Measurements from ENCODE around the gene SPOCK1. TPM values are rescaled to one million over a fixed set of nuclear protein-coding genes. Genes with fewer than 3 reads are reported as not detected.

The SPOCK1 gene
- total RNA-seq, 1 experiment from 2014 or later: 58.9 TPM

GRCh38 chr5:137365126-137365865 is 133.8 kb downstream of the SPOCK1 start:
- DNase-seq (ENCODE audit: low read depth): peak; percentile 8

- DNase-seq (ENCODE audit: low read depth): no peak
Observed at GRCh38 chr5:137361280-137361679, 137.8 kb downstream of the SPOCK1 start.

GRCh38 chr5:137360607-137361006 is 138.5 kb downstream of the SPOCK1 start:
- DNase-seq (ENCODE audit: low read depth): no peak

- no peak for DNase-seq (ENCODE audit: low read depth)
Observed at GRCh38 chr5:137359941-137360340, 139.2 kb downstream of the SPOCK1 start.

GRCh38 chr5:137357436-137357835 is 141.7 kb downstream of the SPOCK1 start:
- no peak for DNase-seq (ENCODE audit: low read depth)

- DNase-seq (ENCODE audit: low read depth): no peak
Observed at GRCh38 chr5:137356127-137356526, 143.0 kb downstream of the SPOCK1 start.

- DNase-seq (ENCODE audit: low read depth): no peak
Observed at GRCh38 chr5:137355708-137356107, 143.4 kb downstream of the SPOCK1 start.

- no peak for DNase-seq (ENCODE audit: low read depth)
Observed at GRCh38 chr5:137352095-137352494, 147.0 kb downstream of the SPOCK1 start.

GRCh38 chr5:137350791-137351190 is 148.3 kb downstream of the SPOCK1 start:
- DNase-seq (ENCODE audit: low read depth): no peak

GRCh38 chr5:137348759-137349158 is 150.4 kb downstream of the SPOCK1 start:
- DNase-seq (ENCODE audit: low read depth): no peak

GRCh38 chr5:137347865-137348264 is 151.3 kb downstream of the SPOCK1 start:
- DNase-seq (ENCODE audit: low read depth): no peak

- DNase-seq (ENCODE audit: low read depth): no peak
Observed at GRCh38 chr5:137346281-137346680, 152.8 kb downstream of the SPOCK1 start.

- DNase-seq (ENCODE audit: low read depth): no peak
Observed at GRCh38 chr5:137345396-137345795, 153.7 kb downstream of the SPOCK1 start.

- peak; percentile 55 for DNase-seq (ENCODE audit: low read depth)
Observed at GRCh38 chr5:137344723-137345322, 154.3 kb downstream of the SPOCK1 start.

- no peak for DNase-seq (ENCODE audit: low read depth)
Observed at GRCh38 chr5:137344021-137344420, 155.1 kb downstream of the SPOCK1 start.

- peak; percentile 45 for DNase-seq (ENCODE audit: low read depth)
Observed at GRCh38 chr5:137342764-137343163, 156.4 kb downstream of the SPOCK1 start.

GRCh38 chr5:137341831-137342230 is 157.3 kb downstream of the SPOCK1 start:
- peak; percentile 27 for DNase-seq (ENCODE audit: low read depth)

- no peak for DNase-seq (ENCODE audit: low read depth)
Observed at GRCh38 chr5:137340881-137341280, 158.2 kb downstream of the SPOCK1 start.

- peak; percentile 35 for DNase-seq (ENCODE audit: low read depth)
Observed at GRCh38 chr5:137336565-137337120, 162.5 kb downstream of the SPOCK1 start.

- no peak for DNase-seq (ENCODE audit: low read depth)
Observed at GRCh38 chr5:137336161-137336560, 163.0 kb downstream of the SPOCK1 start.

- no peak for DNase-seq (ENCODE audit: low read depth)
Observed at GRCh38 chr5:137335493-137335892, 163.6 kb downstream of the SPOCK1 start.

GRCh38 chr5:137333928-137334327 is 165.2 kb downstream of the SPOCK1 start:
- no peak for DNase-seq (ENCODE audit: low read depth)

GRCh38 chr5:137333475-137333874 is 165.7 kb downstream of the SPOCK1 start:
- no peak for DNase-seq (ENCODE audit: low read depth)

All from RPMI7951 (cell line).